GM23338 (cell line): Measurements from ENCODE around the gene UBE2D3. TPM values are rescaled to one million over a fixed set of nuclear protein-coding genes. Genes with fewer than 3 reads are reported as not detected.

Experiments used
- ATAC-seq: fragments of 200-7000 bp; cut with Tn5 transposase; 3 replicates; pipeline ENCODE4 v1.9.1; 2020
- DNase-seq: peaks from one replicate; pipeline ENCODE4 v3.0.0-alpha.2; 2015; ENCODE audit warnings: low spot score
- H2AFZ ChIP-seq: fragments of 200-600 bp; sonication (generic); 2 replicates; pipeline ENCODE4 v1.8.0; 2016; ENCODE audit warnings: antibody characterized with exemption, mild to moderate bottlenecking, moderate library complexity
- H3F3A ChIP-seq: fragments of 200-600 bp; sonication (generic); replicated peaks from 2 replicates; pipeline ENCODE4 v1.8.0; 2017; ENCODE audit warnings: antibody characterized with exemption, mixed run types, low read depth
- H3K27ac ChIP-seq: fragments of 200-600 bp; sonication (generic); 2 replicates; pipeline ENCODE4 v1.6.1; 2016; ENCODE audit warnings: low read depth
- H3K27me3 ChIP-seq: fragments of 200-600 bp; sonication (generic); 2 replicates; pipeline ENCODE4 v1.8.0; 2016; ENCODE audit warnings: mild to moderate bottlenecking, mixed run types, moderate library complexity; ENCODE audit not compliant: insufficient read depth
- H3K36me3 ChIP-seq: fragments of 200-600 bp; sonication (generic); 2 replicates; pipeline ENCODE4 v1.8.0; 2016; ENCODE audit warnings: mild to moderate bottlenecking; ENCODE audit not compliant: insufficient read depth
- H3K4me1 ChIP-seq: fragments of 200-600 bp; sonication (generic); 2 replicates; pipeline ENCODE4 v1.8.0; 2016; ENCODE audit warnings: mild to moderate bottlenecking, moderate library complexity; ENCODE audit not compliant: insufficient read depth
- H3K4me2 ChIP-seq: fragments of 200-600 bp; sonication (generic); 2 replicates; pipeline ENCODE4 v1.7.1; 2017; ENCODE audit warnings: mixed run types
- H3K4me3 ChIP-seq: fragments of 200-600 bp; sonication (generic); 2 replicates; pipeline ENCODE4 v1.6.1; 2016; ENCODE audit warnings: mixed run types
- H3K79me2 ChIP-seq: fragments of 200-600 bp; sonication (generic); replicated peaks from 2 replicates; pipeline ENCODE4 v1.8.0; 2017; ENCODE audit warnings: mild to moderate bottlenecking; ENCODE audit not compliant: insufficient read depth
- H3K9me2 ChIP-seq: fragments of 200-600 bp; sonication (generic); 2 replicates; pipeline ENCODE4 v1.8.0; 2017; ENCODE audit not compliant: insufficient read depth
- H4K20me1 ChIP-seq: fragments of 200-600 bp; sonication (generic); replicated peaks from 2 replicates; pipeline ENCODE4 v1.8.0; 2017; ENCODE audit warnings: mild to moderate bottlenecking; ENCODE audit not compliant: insufficient read depth
- H3K27ac Mint-ChIP-seq: 2 replicates; pipeline ENCODE4 v1.8.0; 2020; ENCODE audit warnings: inconsistent platforms, mild to moderate bottlenecking, moderate library complexity, mixed read lengths
- H3K27me3 Mint-ChIP-seq: 3 replicates; pipeline ENCODE4 v1.8.0; 2022; ENCODE audit warnings: low read depth, mild to moderate bottlenecking, moderate library complexity, mixed read lengths, inconsistent platforms; ENCODE audit not compliant: insufficient read depth, poor library complexity
- H3K36me3 Mint-ChIP-seq: 3 replicates; pipeline ENCODE4 v1.8.0; 2021; ENCODE audit warnings: low read depth, mild to moderate bottlenecking, inconsistent platforms, moderate library complexity, mixed read lengths
- H3K4me1 Mint-ChIP-seq: 3 replicates; pipeline ENCODE4 v1.8.0; 2020; ENCODE audit warnings: mild to moderate bottlenecking, inconsistent platforms, mixed read lengths
- H3K4me3 Mint-ChIP-seq: 3 replicates; pipeline ENCODE4 v1.8.0; 2021; ENCODE audit warnings: moderate library complexity, mild to moderate bottlenecking, inconsistent platforms, mixed read lengths
- H3K9me3 Mint-ChIP-seq: 3 replicates; pipeline ENCODE4 v1.8.0; 2020; ENCODE audit warnings: moderate library complexity, mild to moderate bottlenecking, inconsistent platforms, mixed read lengths
- CREB1 ChIP-seq: fragments of 250-450 bp; sonication (Bioruptor Pico); IDR thresholded peaks from 2 replicates; pipeline ENCODE4 v1.5.0; 2020; ENCODE audit warnings: low read depth, mild to moderate bottlenecking, moderate library complexity
- CTCF ChIP-seq, 2 experiments: fragments of 200-600 bp in 1 of 2; sonication (generic) in 1 of 2; conservative IDR thresholded peaks; 2 replicates each; pipeline versions ENCODE4 v1.5.1 to v1.6.1; 2016 to 2017; ENCODE audit warnings: antibody characterized with exemption in 2 of 2, low read depth in 2 of 2, mild to moderate bottlenecking in 2 of 2, moderate library complexity in 1 of 2
- ETS1 ChIP-seq: IDR thresholded peaks from 2 replicates; pipeline ENCODE4 v1.6.1; 2016; ENCODE audit warnings: antibody characterized with exemption
- EZH2phosphoT487 ChIP-seq: fragments of 200-600 bp; sonication (generic); IDR thresholded peaks from one replicate; pipeline ENCODE4 v1.8.1; 2018; ENCODE audit warnings: antibody characterized with exemption; ENCODE audit not compliant: unreplicated experiment
- POLR2AphosphoS5 ChIP-seq: IDR thresholded peaks from 2 replicates; pipeline ENCODE4 v1.6.1; 2016; ENCODE audit warnings: antibody characterized with exemption, low read depth
- STAT1 ChIP-seq: IDR thresholded peaks from one replicate; pipeline ENCODE4 v1.6.1; 2016; ENCODE audit warnings: antibody characterized with exemption; ENCODE audit not compliant: unreplicated experiment
- ZNF114 ChIP-seq: fragments of 250-450 bp; sonication (Bioruptor Pico); IDR thresholded peaks from 2 replicates; pipeline ENCODE4 v1.5.0; 2020; ENCODE audit warnings: mild to moderate bottlenecking, moderate library complexity
- ZNF331 ChIP-seq: fragments of 250-450 bp; sonication (Bioruptor Pico); IDR thresholded peaks from 2 replicates; pipeline ENCODE4 v1.5.0; 2020; ENCODE audit warnings: low read depth, mild to moderate bottlenecking, moderate library complexity
- ZNF462 ChIP-seq: fragments of 250-450 bp; sonication (Bioruptor Pico); IDR thresholded peaks from 2 replicates; pipeline ENCODE4 v1.5.0; 2020; ENCODE audit warnings: mild to moderate bottlenecking, moderate library complexity
- polyA plus RNA-seq: library from polyadenylated mRNA; unstranded; fragments of >200 nt; fragmentation: Nextera tagmentation; extraction: Ambion mirVana; gene quantifications from 2 replicates; pipeline ENCODE4 v1.2.1, GENCODE V29; 2016
- total RNA-seq: library from RNA; depleted of rRNA; stranded (reverse); fragments of >200 nt; shearing (Covaris generic); gene quantifications from 2 replicates; pipeline ENCODE4 v1.2.3, GENCODE V29; 2014

The UBE2D3 gene
- total and polyA plus RNA-seq, 2 experiments from 2014 or later: 250 to 498 TPM

GRCh38 chr4:102858828-102859464, 31.6 kb upstream of the UBE2D3 start:
- H3K4me2 ChIP-seq: no peak overlapping the region
- no peak for DNase-seq
- no peak overlapping the region for H3K27ac ChIP-seq
- no peaks in the 10 kb centered on the region for H3K4me1 ChIP-seq
- H4K20me1 ChIP-seq: no peaks in the 10 kb centered on the region
- H3K9me3 Mint-ChIP-seq: peaks cover 21% of the 10 kb centered on the region
- no peak overlapping the region for H2AFZ ChIP-seq
- no peak overlapping the region for H3K4me3 Mint-ChIP-seq
- H3K36me3 ChIP-seq: no peaks in the 10 kb centered on the region
- no peaks in the 10 kb centered on the region for H3F3A ChIP-seq
- H3K27me3 ChIP-seq: no peaks in the 10 kb centered on the region
- no peak overlapping the region for H3K4me3 ChIP-seq
- H3K27me3 Mint-ChIP-seq: peaks cover 5% of the 10 kb centered on the region
- peaks cover 36% of the 10 kb centered on the region for H3K36me3 Mint-ChIP-seq
- H3K9me2 ChIP-seq: no peaks in the 10 kb centered on the region
- no peak for TF ChIP-seq CREB1 (CRISPR knock-in tag)
- TF ChIP-seq EZH2phosphoT487: no peak
- TF ChIP-seq POLR2AphosphoS5: no peak
- TF ChIP-seq STAT1: no peak
- no peak for TF ChIP-seq ZNF331
- H3K4me1 Mint-ChIP-seq: no peaks in the 10 kb centered on the region
- H3K79me2 ChIP-seq: peaks cover 11% of the 10 kb centered on the region; the same call in 1 of the 2 replicates
- ATAC-seq: no peak
- H3K27ac Mint-ChIP-seq: no peak overlapping the region

GRCh38 chr4:102850370-102850769, 23.0 kb upstream of the UBE2D3 start:
- no peak for ATAC-seq
- Mint-ChIP-seq H3K27me3 (peaks cover 7% of the 10 kb centered on the region), H3K27ac (no peak overlapping the region), H3K4me1 (no peaks in the 10 kb centered on the region), H3K36me3 (peaks cover 7% of the 10 kb centered on the region; the same call in 2 of the 3 replicates), H3K4me3 (no peak overlapping the region), H3K9me3 (no peaks in the 10 kb centered on the region)
- no peaks in the 10 kb centered on the region; the same call in none of the 2 replicates for H4K20me1 ChIP-seq
- H3K79me2 ChIP-seq: no peaks in the 10 kb centered on the region; the same call in 1 of the 2 replicates
- H3K27me3 ChIP-seq: no peaks in the 10 kb centered on the region
- 0 out of 2 replicates have a peak, but pooled peaks cover 5% of the 10 kb centered on the region for H3K9me2 ChIP-seq
- H3K4me3 ChIP-seq: no peak overlapping the region
- no peak for DNase-seq
- no peak overlapping the region for H3K4me2 ChIP-seq
- no peak overlapping the region for H3K27ac ChIP-seq
- H3F3A ChIP-seq: no peaks in the 10 kb centered on the region
- H3K4me1 ChIP-seq: no peaks in the 10 kb centered on the region
- no peak overlapping the region for H2AFZ ChIP-seq
- H3K36me3 ChIP-seq: no peaks in the 10 kb centered on the region
- TF ChIP-seq POLR2AphosphoS5: no peak
- TF ChIP-seq ETS1: no peak
- no peak for TF ChIP-seq ZNF114
- no peak for TF ChIP-seq CTCF (conservative IDR thresholded peaks at IDR 0.05; ENCODE audit: low read depth in 2 of 2)
- no peak for TF ChIP-seq EZH2phosphoT487
- TF ChIP-seq ZNF331: no peak
- TF ChIP-seq CREB1 (CRISPR knock-in tag): no peak
- no peak for TF ChIP-seq STAT1
- no peak for TF ChIP-seq ZNF462 (CRISPR knock-in tag)
